ENCODE measurements around the gene XYLT1.

The XYLT1 gene

GRCh38 chr16:17396762-17397498, 73.8 kb downstream of the XYLT1 start:
- peak; percentile 56 for DNase-seq (ENCODE audit: low read depth)

GRCh38 chr16:17395849-17396480, 74.8 kb downstream of the XYLT1 start:
- no peak for DNase-seq (ENCODE audit: low read depth)

DNA sequence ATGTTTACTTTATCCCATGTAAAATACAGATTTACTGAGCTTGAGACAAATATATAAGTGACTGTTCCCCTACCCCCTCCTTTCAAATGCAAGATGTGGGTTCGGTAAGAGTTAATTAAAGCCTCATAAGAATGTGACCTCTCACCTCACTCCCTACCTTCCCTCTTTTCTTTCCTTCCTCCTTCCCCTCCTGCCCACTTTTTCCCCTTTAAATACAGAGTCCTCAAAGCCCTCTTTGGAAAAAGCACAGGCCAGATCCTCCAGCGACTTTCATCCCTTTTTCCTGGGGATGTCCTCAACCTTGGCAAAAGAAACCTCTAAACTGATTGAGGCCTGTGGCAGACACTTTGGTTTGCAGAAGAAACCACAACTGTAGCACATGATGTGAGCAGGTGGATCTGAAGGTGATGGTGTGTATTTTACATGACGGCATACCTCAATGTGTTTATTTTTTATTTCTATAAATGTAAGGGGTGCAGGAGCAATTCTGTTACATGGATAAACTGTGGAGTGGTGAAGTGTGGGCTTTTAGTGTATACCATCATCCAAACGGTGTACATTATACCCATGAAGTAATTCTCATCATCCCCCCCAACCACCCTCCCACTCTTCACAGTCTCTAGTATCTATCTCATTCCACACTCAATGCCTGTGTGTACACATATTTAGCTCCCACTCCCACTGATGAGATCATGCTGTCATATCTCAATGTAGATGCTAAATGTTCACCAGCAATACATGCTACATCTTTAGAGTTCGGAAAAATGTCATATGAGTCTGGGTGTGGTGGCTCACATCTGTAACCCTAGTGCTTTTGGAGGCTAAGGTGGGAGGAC, 77.7 kb downstream of the XYLT1 start:
- DNase-seq (ENCODE audit: low read depth): no peak

DNA sequence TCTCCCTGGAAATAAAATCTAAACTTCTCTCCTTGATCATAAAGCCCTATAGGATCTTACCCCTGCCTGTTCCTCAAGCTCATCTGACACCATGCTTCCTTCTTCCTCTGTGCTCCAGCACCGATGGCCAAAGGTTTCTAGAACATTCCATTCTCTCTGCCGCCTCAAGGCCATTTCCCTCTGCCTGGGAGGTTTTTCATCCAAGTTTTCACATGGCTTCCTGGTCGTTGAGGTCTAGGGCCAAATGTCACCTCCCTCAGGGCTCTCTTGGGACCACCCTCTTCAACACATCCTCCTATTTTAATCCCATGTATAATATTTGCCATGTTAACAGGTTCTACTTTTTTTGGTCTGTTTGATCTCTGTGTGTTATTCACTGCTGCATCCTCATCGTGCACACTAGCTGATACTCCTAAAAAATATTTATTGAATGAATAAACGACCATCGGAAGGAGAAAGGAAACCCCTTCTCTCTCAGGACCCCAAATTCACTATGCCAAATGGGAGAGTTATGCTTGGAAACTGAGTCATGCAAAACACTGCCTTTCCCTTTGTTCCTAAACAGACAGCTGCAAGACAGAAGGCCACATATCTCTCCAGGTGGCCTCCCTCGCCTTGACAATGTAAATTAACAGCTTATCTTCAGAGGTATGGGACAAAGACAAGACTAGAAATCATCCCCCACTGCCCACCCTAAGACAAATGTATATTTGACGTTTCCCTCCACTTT, 78.5 kb downstream of the XYLT1 start:
- no peak for DNase-seq (ENCODE audit: low read depth)

DNA sequence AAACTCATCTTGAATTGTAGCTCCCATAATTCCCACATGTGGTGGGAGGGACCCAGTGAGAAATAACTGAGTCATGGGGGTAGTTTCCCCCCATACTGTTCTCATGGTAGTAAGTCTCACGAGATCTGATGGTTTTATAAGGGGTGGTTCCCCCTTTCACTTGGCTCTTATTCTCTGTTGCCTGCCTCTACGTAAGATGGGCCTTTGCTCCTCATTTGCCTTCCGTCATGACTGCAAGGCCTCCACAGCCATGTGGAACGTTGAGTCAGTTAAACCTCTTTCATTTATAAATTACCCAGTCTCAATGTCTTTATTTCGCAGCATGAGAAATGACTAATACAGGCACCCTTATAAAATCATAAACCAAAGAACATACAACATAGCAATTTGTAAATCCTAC, 79.0 kb downstream of the XYLT1 start:
- no peak for DNase-seq (ENCODE audit: low read depth)

DNA sequence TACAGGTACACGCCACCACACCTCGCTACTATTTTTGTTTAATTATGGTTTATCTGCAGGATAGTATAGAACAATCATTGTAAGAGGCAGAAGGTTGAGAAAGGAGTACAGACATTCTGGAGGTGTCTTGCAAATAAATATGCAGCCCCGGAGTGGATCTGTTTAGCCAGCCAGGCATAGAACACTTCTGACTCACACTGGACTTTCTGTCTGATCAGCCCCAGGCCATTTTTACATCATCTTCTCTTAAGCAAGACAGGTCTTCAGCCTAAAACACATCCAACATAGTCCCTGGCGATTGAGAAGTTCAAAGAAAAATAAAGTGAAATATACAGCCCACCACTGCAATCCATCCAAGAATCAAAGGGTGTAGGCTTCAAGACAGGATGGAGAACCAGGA, 81.4 kb downstream of the XYLT1 start:
- DNase-seq (ENCODE audit: low read depth): no peak

DNA sequence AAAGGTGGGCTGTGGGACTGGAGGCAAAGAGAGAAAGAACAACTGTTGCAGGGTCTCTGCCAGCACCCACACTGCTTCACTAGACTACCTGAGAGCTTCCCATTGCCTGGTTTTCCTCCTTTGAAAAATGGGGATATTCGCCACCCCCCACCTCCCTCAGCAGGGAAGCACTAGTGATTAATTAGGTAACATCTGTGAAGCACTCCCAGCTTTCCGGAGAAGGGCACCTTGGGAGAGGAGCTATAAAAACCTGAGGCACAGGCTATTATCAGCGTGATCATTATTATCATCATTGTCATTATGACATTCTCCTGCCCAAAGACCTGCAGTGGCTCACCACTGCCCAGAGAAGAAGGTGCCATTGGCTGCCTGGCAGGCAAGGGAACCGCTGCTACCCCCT, 83.5 kb downstream of the XYLT1 start:
- DNase-seq (ENCODE audit: low read depth): no peak

DNA sequence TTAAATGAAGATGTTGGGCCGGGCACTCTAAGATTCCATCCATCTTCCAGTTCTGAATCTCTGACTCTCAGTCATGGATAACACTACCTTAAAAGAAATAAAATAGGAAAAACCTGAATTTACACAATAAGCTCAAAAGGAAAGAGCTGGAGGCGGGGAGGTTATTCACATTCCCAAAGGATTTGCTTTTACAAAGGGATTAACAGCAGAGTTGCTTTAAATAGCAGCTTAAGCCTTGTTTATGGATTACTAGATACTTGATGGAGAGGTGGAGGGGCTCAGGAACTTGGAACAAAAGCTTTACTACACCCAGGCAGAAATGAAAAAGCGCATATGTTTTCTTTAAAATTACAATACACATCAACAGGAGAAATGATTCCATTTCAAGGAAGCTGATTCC, 84.5 kb downstream of the XYLT1 start:
- no peak for DNase-seq (ENCODE audit: low read depth)

DNA sequence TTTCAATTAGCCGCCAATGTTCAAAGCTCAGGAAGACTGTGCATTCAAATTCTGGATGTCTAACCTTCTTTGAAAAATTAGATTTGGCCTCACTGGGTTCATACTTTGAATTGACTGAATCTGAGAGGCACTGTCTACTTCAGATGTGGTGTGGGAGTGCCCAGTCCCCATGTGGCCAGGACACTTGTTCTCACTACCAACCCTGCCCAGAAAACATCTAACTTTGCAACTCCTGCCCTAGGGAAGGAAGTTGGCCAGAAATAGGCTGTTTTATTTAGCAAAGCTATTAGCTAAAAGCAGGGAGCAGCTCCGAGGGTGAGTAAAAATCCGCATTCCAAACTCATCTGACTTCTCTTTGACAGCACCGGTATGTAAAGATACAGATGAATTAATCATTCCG, 86.3 kb downstream of the XYLT1 start:
- DNase-seq (ENCODE audit: low read depth): no peak

DNA sequence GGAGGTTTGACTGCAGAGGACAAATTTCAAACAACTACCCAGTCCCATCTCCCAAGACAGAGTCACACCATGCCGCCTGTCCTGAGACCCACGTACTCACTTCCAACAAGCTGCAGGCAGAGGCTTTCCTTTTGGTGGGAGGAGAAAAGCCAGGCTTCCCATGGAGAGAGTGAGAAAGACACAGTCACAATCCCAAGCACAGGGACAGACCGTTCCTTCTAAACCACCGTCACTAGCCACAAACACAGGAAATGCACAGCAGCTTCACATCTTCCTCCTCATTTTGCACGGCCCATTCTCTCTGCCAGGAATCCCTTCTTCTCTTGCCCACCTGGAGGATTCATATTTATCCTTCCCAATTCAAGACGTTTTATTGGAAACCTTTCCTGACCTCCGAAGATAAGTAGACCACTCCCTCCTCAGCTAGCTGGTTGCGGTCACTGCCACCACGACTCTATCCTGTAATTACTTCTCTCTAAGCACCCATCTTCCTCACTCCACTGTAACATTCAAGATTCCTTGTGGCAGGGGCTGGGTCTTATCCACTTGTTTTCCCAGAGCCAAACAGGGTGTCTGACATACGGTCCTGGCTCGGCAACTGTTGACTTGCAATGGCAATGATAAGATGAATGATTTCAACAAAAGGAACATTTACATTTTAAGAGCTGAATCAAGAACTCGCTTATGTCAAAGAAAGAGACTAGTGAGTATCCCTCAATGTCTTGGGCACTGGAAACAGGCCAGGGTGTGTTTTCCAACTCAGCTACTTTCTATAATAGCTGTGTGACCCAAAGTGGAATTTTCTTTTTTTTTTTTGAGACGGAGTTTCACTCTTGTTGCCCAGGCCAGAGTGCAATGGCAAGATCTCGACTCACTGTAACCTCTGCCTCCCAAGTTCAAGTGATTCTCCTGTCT, 87.6 kb downstream of the XYLT1 start:
- no peak for DNase-seq (ENCODE audit: low read depth)

GRCh38 chr16:17382514-17382913, 88.2 kb downstream of the XYLT1 start:
- DNase-seq (ENCODE audit: low read depth): no peak

- no peak for DNase-seq (ENCODE audit: low read depth)
Observed at GRCh38 chr16:17381784-17382183, 89.0 kb downstream of the XYLT1 start.

DNA sequence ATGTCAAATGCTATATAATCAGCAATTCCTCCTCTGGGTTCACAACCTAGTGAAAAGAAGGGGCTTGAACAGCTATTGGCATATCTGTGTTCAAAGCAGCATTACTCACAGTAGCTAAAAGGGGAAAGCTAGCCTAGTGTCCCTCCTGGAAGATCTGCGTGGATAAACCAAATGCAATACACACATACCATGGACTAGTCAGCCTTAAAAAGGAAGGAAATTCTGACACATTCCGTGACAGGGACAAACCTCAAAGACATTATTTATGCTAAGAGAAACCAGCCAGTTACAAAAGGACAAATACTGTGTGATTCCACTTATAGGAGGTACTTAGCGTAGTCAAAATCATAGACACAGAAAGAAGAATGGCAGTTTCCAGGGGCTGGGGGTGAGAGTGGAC, 90.1 kb downstream of the XYLT1 start:
- DNase-seq (ENCODE audit: low read depth): no peak

- DNase-seq (ENCODE audit: low read depth): no peak
Observed at GRCh38 chr16:17379121-17379571, 91.6 kb downstream of the XYLT1 start.

- no peak for DNase-seq (ENCODE audit: low read depth)
Observed at GRCh38 chr16:17377360-17378324, 93.1 kb downstream of the XYLT1 start.

DNA sequence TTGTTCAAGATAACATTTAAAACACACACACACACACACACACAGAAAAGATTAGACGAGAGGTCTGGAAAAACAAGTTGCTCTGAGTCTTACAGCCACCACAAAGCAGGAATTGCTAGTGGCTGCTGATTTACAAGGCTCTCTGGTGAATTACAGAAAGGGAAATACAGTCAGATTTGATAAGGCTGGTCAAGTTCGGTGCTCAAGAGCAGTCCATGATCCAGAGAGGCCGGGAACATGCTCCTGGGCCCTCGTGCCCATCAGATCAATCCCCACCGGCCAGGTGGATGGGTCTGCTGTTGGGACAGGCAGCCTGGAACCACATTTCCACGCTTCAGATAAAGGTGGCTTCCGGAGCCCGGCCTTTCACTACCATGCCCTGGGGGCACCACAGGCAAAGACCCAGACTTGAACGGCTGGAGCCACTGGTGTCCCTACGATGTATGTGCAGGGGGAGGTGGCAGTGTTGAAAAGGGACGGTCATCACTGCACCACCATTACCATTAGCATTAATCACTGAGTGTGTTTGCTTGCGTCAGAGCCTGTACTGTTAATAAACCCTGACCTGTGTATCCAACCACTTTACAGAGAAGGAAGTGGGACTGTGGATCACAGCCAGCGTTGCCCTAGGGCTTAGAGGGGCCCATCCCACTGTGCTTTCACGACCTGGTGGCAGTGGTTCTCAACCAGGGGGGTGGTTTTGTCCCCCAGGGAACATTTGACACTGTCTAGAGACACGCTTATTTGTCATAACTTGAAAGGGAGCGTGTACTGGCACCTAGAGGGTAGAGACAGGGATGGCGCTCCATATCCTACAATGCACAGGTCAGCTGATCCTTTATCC, 95.1 kb downstream of the XYLT1 start:
- no peak for DNase-seq (ENCODE audit: low read depth)

GRCh38 chr16:17374668-17375255, 96.0 kb downstream of the XYLT1 start:
- no peak for DNase-seq (ENCODE audit: low read depth)

GRCh38 chr16:17373533-17373932, 97.2 kb downstream of the XYLT1 start:
- no peak for DNase-seq (ENCODE audit: low read depth)

- no peak for DNase-seq (ENCODE audit: low read depth)
Observed at GRCh38 chr16:17372386-17372785, 98.4 kb downstream of the XYLT1 start.
